Gastrocnemius medialis (tissue), 4 donors: ENCODE data around the gene CDK14. TPM values are rescaled to one million over a fixed set of nuclear protein-coding genes. Genes with fewer than 3 reads are reported as not detected.

Experiments used
- ATAC-seq, 2 donors: fragments of 150-250 bp; one replicate each; pipeline ENCODE4 v1.9.1; 2016
- DNase-seq, 2 donors: peaks; one replicate each; pipeline ENCODE4 v3.0.0-alpha.2; 2019
- H3K27ac ChIP-seq, 4 donors: fragments of 200-600 bp; sonication (generic); 1 replicate in 1 of 4; 2 replicates in 3 of 4; pipeline ENCODE4 v1.5.1; 2016 to 2018; ENCODE audit warnings: mild to moderate bottlenecking in 2 of 4, moderate library complexity in 1 of 4
- H3K27me3 ChIP-seq, 3 donors: fragments of 200-600 bp; sonication (generic) in 2 of 3; 1 replicate in 1 of 3; 2 replicates in 2 of 3; pipeline versions ENCODE4 v1.5.1 to v1.6.0; 2016 to 2019; ENCODE audit warnings: mild to moderate bottlenecking in 1 of 3, moderate library complexity in 1 of 3
- H3K36me3 ChIP-seq, 2 donors: fragments of 200-600 bp; sonication (generic) in 1 of 2; one replicate each; pipeline ENCODE4 v1.5.1; 2017 to 2018
- H3K4me1 ChIP-seq, 2 donors: fragments of 200-600 bp; sonication (generic) in 1 of 2; one replicate each; pipeline ENCODE4 v1.5.1; 2016 to 2017; ENCODE audit warnings: mild to moderate bottlenecking in 2 of 2
- H3K4me3 ChIP-seq, 4 donors: fragments of 200-600 bp; sonication (generic) in 3 of 4; 1 replicate in 1 of 4; 2 replicates in 3 of 4; pipeline ENCODE4 v1.5.1; 2016 to 2019; ENCODE audit warnings: mild to moderate bottlenecking in 2 of 4
- H3K9me3 ChIP-seq, 3 donors: fragments of 200-600 bp; sonication (generic) in 2 of 3; 1 replicate in 1 of 3; 2 replicates in 2 of 3; pipeline ENCODE4 v1.5.1; 2016 to 2019
- POLR2A ChIP-seq, 2 donors: fragments of 450-650 bp; IDR thresholded peaks; one replicate each; pipeline ENCODE4 v1.6.1; 2017; ENCODE audit warnings: antibody characterized with exemption in 2 of 2, mild to moderate bottlenecking in 2 of 2, moderate library complexity in 2 of 2
- in situ Hi-C, 4 donors: fragments of 200-750 bp; cut with MboI; loops; one replicate each; pipeline versions ENCODE4 v1.15.0 to v1.8.0; 2017; ENCODE audit warnings: low sequenced_read_pairs in 4 of 4
- intact Hi-C: fragments of 100-400 bp; cut with DNase I; formaldehyde crosslinking; loops from one replicate; pipeline ENCODE4 v1.15.1; 2023; ENCODE audit warnings: low total_unique reads
- total RNA-seq, 4 donors: library from RNA; depleted of rRNA; stranded (reverse); fragments of >200 nt; gene quantifications; one replicate each; pipeline versions ENCODE4 v1.1.0 to v1.2.3, GENCODE V29; 2016
- TF ChIP-seq, protein P1 (sequence below), 5 experiments: fragments of 450-650 bp in 3 of 5; fragments of 200-600 bp in 2 of 5; sonication (generic) in 2 of 5; IDR thresholded peaks in 4 of 5; conservative IDR thresholded peaks in 1 of 5; 1 replicate in 4 of 5; 2 replicates in 1 of 5; pipeline ENCODE4 v1.5.1; 2016 to 2019; ENCODE audit warnings: antibody characterized with exemption in 5 of 5, mild to moderate bottlenecking in 3 of 5, moderate library complexity in 3 of 5

CDK14 gene
- total RNA-seq, 4 donors from 2014 or later = 3.9 to 8.6 (median 7.3) TPM

GRCh38 chr7:90648834-90649233 lies 52.7 kb downstream of the CDK14 start:
- Histone ChIP-seq H3K27ac (no peak overlapping the region), H3K27me3 (no peaks in the 10 kb centered on the region), H3K36me3 (no peaks in the 10 kb centered on the region), H3K9me3 (no peaks in the 10 kb centered on the region), H3K4me1 (peaks cover 0 to 3% of the 10 kb centered on the region in 2 donors), H3K4me3 (no peak overlapping the region)
- DNase-seq (no peak), ATAC-seq (no peak)
- intact Hi-C loops (no loop called here), in situ Hi-C loops (loop anchor here in 1 of 4 donors (25.0 kb wide), 1 partner anchor 187 kb away; the partner anchor contains the start of gene PTTG1IP2)
- TF ChIP-seq, protein P1, sequence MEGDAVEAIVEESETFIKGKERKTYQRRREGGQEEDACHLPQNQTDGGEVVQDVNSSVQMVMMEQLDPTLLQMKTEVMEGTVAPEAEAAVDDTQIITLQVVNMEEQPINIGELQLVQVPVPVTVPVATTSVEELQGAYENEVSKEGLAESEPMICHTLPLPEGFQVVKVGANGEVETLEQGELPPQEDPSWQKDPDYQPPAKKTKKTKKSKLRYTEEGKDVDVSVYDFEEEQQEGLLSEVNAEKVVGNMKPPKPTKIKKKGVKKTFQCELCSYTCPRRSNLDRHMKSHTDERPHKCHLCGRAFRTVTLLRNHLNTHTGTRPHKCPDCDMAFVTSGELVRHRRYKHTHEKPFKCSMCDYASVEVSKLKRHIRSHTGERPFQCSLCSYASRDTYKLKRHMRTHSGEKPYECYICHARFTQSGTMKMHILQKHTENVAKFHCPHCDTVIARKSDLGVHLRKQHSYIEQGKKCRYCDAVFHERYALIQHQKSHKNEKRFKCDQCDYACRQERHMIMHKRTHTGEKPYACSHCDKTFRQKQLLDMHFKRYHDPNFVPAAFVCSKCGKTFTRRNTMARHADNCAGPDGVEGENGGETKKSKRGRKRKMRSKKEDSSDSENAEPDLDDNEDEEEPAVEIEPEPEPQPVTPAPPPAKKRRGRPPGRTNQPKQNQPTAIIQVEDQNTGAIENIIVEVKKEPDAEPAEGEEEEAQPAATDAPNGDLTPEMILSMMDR (IDR thresholded peaks at IDR 0.05 in 4 of 5, conservative IDR thresholded peaks at IDR 0.05 in 1 of 5) = no peak
- TF ChIP-seq POLR2A (IDR thresholded peaks at IDR 0.05) = no peak

GRCh38 chr7:90654718-90655427 lies 58.8 kb downstream of the CDK14 start:
- H3K4me3 ChIP-seq = no peak overlapping the region
- TF ChIP-seq, protein P1 (IDR thresholded peaks at IDR 0.05 in 4 of 5, conservative IDR thresholded peaks at IDR 0.05 in 1 of 5) = no peak
- TF ChIP-seq POLR2A (IDR thresholded peaks at IDR 0.05) = no peak
- intact Hi-C loops = no loop called here
- in situ Hi-C loops = no loop called here
- no peaks in the 10 kb centered on the region for H3K9me3 ChIP-seq
- DNase-seq (no peak), ATAC-seq (no peak)
- no peaks in the 10 kb centered on the region for H3K27me3 ChIP-seq
- no peaks in the 10 kb centered on the region for H3K4me1 ChIP-seq
- H3K27ac ChIP-seq = no peak overlapping the region
- no peaks in the 10 kb centered on the region for H3K36me3 ChIP-seq

DNA sequence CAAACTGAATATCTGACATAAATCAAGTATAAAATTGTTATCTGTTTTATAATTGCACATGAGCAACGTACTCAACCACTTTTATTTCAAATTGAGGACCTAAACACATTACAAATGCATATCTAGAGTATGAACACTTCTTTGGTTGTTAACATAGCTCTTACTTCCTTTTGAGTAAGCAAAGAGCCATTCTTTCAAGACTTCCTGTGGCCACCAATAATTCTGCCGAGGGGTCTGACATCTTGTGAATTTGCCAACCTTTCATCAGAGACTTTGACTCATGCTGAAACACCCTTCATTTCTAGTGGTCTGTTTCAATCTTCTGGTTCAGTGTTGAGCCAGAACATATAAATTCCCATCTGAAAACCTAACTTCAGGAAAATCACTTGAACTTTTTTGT lies 59.4 kb downstream of the CDK14 start:
- intact Hi-C loops = no loop called here
- TF ChIP-seq POLR2A (IDR thresholded peaks at IDR 0.05) = no peak
- TF ChIP-seq, protein P1 (IDR thresholded peaks at IDR 0.05 in 4 of 5, conservative IDR thresholded peaks at IDR 0.05 in 1 of 5) = no peak
- DNase-seq (no peak), ATAC-seq (no peak)
- Histone ChIP-seq H3K4me3 (no peak overlapping the region), H3K27me3 (no peaks in the 10 kb centered on the region), H3K9me3 (no peaks in the 10 kb centered on the region), H3K4me1 (peaks cover 3 to 4% of the 10 kb centered on the region in 2 donors), H3K27ac (no peak overlapping the region), H3K36me3 (no peaks in the 10 kb centered on the region)
- in situ Hi-C loops = no loop called here

- Histone ChIP-seq H3K9me3 (no peaks in the 10 kb centered on the region), H3K36me3 (no peaks in the 10 kb centered on the region), H3K27ac (no peak overlapping the region), H3K4me1 (peaks cover 23% of the 10 kb centered on the region in 2 donors), H3K27me3 (no peaks in the 10 kb centered on the region), H3K4me3 (no peak overlapping the region)
- TF ChIP-seq POLR2A (IDR thresholded peaks at IDR 0.05) = no peak
- TF ChIP-seq, protein P1 (IDR thresholded peaks at IDR 0.05 in 4 of 5, conservative IDR thresholded peaks at IDR 0.05 in 1 of 5) = no peak
- no peak for DNase-seq
- ATAC-seq = no peak
- intact Hi-C loops (no loop called here), in situ Hi-C loops (no loop called here)
Observed at GRCh38 chr7:90657481-90657880, 61.4 kb downstream of the CDK14 start.
